HG02943 (cell line): ENCODE results near the gene GADD45G.

Experiments used
- ATAC-seq: cut with Tn5 transposase; IDR thresholded peaks from one replicate; pipeline ENCODE4 v1.9.1; 2021; ENCODE audit warnings: mild to moderate bottlenecking, low read depth, moderate library complexity; ENCODE audit not compliant: unreplicated experiment

The GADD45G gene

DNA sequence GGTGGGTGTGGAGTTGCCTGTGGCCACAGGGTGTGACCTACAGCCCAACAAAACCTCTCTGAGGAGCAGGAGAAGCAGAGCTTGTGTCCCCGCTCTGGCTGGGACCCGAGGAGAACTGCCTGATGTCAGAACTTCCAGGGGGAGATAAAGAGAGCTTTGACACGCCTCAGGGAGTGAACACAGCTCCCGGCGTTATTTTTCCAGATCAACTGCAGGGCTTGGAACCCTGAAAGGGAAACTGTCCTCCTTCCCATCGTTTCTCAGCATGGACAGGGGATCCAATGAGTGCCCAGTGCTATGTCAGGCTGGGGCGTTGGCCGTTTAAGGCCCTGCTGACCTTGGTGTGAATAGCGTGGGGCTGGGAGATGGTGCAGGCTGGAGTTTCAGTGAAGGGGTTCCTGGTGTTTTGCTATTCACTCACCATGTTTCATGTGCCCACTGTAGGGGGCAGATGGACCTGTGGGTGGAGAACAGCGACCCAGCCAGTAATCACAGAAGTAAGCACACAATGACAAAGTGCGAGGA, 22.0 kb downstream of the GADD45G start:
- no peak for ATAC-seq

DNA sequence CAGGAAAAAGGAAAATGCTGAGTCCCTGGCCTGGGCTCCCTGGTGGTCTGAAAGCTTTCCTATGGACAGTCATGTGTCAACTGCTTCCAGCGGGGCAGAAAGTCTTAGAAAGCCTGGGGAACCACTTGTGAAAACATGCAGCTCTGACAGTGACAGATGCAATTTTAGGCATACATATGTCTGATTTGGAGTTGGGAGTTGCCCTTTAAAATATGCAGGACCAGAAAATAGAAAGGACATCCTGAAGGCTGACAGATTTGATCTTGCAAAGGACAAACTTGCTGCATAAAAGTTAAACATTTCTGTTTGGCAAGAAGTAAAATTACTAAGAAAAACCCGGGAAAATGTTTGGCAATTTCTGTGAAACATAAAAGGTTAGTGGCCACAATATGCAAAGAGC, 23.8 kb downstream of the GADD45G start:
- no peak for ATAC-seq

DNA sequence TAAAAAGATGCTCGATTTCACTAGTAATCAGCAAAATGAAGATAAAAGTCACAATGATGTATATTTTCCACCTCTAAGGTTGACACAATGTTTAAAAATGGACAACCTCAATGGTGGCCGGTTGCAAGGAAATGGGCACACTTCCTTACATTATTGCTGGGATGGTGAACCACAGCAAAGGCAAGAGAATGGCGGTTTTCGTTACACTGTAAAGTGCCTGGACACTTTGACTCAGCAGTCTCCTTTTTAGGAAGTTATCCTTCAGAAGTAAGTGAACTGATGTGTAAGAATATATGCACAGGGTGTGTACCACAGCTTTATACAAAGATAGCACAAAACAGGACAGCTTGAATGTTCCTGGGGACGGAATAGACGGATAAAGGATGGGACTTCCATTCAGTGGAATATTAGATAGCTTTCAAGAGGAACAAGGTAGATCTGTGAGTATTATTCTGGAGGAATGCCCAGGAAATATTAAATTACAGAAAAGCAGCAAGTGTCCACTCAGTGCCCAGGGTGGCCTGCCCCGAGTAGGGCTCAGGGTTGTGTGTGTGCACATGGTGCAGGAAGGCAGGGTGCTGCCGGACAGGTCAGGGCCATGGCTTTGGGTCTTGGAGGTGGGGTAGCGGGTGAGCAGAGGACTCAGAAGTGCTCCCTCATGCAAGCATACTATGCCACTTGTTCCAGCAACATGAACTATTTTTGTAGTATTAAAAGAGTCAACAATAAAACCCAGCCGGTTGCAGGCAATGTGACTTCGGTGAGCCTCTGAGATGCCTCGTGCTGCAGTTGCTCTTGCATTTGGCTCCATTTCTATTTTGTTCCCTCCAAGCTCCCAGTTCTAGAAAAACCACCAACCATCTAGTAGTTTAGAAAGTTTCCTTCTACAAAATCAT, 24.5 kb downstream of the GADD45G start:
- no peak for ATAC-seq

DNA sequence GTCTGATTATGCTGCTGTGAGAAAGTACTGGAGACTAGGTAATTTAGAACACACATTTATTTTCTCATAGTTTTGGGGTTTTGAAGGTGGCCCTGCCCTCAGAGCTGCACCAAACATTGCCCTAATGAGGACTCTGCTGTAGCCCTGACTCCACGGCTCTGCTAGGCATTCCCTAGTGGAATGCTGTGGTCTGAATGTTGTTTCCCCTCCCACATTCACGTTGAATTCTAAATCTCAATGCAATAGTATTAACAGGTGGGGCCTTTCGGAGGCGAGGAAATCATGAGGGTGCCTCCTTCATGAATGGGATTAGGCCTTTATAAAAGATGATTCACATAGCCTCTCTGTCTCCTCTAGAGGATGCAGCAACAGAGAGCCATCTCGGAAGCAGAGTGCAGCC, 25.7 kb downstream of the GADD45G start:
- no peak for ATAC-seq

DNA sequence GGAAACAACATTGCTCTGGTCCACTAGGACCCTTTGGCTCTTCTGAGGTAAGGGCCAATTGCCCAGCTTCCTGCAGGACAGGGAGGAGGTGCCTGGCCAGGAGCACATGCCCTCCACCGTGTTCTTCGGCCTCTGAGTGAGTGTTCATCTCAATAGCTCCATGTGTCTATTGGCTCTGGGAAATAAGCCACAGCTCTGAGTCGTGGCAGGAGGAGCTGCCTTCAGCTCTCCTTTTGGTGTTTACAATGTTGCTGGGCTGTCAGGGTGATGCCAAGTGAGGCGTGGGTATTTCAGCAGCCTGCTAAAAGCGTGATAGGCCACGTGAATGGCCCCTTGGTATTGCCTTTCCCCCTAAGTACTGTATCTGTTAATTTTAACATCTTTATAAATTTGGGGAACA, 26.6 kb downstream of the GADD45G start:
- no peak for ATAC-seq

DNA sequence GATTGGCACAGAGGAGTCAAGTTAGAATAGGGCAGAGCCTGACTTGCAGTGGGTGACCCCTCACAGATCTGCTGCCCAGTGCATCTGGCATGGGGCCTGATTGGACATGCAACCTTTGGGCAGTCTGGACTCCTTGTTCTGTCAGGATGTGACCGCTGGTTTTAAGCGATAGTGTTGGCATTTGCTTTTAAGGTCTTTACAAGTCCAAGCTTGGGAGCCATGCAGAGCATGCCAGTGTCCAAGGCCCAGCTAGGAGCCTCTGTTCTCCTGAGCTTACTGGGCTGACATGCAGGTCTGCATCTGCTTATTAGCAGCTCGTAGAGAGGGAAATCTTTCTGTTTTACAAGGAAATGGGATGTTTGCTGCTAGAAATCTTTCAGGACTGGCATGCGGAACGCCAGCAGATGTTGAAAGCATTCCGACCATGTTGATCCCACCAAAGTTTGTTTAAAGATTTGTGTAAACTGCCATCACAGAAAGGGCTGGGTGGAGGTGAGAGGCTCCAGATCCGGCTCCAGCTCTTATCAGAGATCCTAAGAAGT, 27.5 kb downstream of the GADD45G start:
- ATAC-seq, result no peak

DNA sequence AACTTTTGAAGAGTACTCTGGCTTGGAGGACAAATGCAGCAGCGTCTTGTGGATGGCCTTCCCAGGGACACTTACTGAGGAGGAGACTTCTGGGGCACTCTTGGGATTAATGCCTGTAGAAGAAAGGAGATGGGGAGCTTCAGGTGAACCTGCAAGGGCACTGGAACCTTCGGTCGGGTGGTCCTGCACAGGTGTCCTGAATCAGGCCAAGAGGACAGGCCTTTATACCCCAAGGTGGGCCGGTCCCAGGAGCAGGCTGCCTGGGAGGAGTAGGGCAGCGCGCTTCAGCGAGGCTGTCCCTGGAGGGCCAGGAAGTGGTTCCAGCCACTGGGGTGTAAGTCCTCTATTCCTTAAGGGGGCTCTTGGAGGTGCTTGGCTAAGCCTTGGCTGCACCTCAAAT, 27.9 kb downstream of the GADD45G start:
- ATAC-seq, result no peak

DNA sequence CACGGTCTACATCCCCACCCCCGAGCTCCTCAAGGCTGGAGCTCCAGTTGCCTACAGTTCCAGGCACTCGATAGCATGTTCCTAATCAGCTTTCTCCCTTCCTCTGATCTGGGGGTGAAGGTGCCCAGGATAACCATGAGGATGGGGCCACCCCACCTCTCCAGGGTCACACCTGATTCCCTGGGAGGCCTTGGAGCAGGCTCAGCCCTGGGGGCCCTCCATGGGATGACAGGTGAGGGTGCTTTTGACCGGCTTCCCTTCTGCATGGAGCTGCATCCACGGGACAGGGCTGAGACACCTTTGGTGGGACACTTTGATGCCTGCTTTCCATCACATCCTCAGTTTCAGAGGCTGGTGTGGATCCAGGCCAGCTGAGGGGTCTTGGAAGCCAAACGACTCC, 28.6 kb downstream of the GADD45G start:
- ATAC-seq, result no peak

DNA sequence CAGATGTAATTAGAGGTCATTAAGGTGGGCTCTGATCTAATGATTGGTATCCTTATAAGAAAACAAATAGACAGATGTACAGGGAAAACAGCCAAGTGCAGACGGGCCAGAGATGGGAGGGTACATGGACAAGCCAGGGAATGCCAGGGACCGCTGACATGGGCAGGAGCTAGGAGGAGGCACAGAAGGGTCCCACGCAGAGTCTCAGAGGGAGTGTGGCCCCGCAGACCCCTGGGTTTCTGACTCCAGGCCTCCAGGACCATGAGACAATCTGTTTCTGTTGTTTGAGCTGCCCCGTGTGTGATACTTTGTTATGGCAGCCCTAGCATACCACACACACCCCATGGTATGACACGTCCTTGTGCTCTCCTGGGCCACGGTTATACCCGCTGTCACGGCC, 29.1 kb downstream of the GADD45G start:
- ATAC-seq, result no peak

GRCh38 chr9:89634995-89635742, 30.4 kb downstream of the GADD45G start:
- ATAC-seq, result no peak

DNA sequence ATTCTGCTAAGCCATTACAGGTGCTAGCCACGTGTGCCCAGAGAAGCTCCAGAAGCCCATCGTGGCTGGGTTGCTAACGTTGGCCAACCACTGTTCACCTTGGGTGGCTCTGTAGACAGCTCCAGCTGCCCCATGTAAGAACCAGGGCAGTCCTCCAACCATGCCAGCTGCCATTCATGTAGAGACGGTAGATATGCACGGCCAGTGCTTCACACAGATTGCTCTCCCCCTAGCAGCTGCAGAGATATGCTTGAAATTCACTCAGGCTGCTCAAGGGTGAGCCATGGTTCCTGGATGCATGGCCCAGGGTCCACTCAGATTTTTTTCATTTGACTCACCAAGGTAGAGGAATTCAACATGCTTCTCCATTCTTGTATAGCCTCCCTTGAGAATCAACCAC, 31.0 kb downstream of the GADD45G start:
- no peak for ATAC-seq

- ATAC-seq, result no peak
Observed at GRCh38 chr9:89637787-89638186, 33.0 kb downstream of the GADD45G start.

DNA sequence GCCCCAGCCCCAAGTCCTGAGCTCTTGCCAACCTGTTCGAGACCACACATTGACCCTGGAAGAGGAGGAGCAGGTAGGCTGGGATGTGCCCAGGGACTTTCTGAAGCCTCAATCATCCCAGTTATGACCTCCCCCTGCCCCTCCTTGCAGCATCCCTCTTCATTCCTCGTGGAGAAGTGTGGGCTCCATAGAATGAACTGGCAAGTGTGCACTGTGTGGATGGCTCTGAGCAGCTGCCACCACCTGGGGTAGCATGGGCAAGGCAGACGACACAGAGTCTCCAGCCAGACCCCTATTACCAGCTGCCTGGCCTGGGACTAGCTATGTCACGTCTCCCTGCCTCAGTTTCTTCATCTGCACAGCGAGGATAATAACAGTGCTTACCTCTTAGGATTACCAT, 33.5 kb downstream of the GADD45G start:
- ATAC-seq, result no peak

GRCh38 chr9:89638893-89639292, 34.1 kb downstream of the GADD45G start:
- ATAC-seq, result no peak

DNA sequence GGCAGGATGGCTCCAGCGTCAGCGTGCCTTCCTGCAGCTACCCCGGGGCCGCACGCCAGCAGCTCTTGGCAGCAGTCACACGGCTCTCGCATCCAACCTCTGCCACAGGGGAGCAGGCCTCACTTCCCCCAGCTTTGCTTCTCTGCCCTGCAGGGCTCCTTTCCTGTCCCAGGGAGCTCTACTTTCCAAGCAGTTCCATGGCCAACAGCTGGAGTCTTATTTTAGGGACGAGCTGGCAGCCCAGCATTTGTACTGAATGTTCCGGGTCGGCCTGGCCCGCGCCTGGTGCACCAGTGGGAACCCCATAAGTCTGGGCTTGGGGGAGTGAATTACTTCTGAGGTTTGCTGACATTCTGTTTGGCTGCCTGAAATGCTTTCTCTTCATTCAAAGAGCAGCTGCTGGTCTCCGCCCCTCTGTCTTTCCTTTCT, 34.6 kb downstream of the GADD45G start:
- ATAC-seq, result no peak

- no peak for ATAC-seq
Observed at GRCh38 chr9:89639961-89640360, 35.1 kb downstream of the GADD45G start.

DNA sequence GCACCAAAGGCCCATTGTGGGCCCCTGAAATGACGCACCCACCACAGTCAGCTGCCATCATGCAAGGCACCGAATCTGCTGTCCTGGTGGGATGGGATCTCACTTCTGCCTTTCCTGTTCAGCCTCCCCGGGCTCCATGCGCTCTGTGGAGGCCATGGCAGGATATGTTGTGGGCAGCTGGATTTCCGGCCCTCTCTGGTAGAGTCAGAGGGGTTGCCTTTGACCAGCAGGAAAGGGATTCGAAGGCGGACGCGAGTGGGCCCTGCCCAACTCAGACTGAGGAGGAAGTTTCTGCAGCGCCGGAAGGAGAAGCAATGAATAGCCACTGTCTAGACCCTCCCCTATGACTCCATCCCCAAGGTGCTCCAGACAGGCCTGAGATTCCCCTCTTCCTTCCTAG, 35.5 kb downstream of the GADD45G start:
- no peak for ATAC-seq

- ATAC-seq, result no peak
Observed at GRCh38 chr9:89640801-89641200, 36.0 kb downstream of the GADD45G start.

DNA sequence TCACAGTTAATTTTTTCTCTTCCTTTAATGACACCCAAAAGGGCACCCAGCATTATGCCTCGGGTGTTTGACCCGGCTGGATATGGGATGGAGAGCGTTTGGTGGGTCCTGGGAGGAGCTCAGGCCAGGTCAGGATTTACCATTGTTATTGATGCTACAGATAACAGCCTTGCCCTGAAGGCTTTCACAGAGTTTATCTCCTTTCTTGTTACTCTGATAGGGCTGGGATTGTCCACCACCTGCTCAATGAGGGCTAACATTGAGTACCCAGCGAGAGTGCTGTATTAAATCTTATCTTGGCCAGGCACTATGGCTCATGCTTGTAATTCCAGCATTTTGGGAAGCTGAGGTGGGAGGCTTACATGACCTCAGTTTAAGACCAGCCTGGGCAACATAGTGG, 37.2 kb downstream of the GADD45G start:
- ATAC-seq, result no peak

DNA sequence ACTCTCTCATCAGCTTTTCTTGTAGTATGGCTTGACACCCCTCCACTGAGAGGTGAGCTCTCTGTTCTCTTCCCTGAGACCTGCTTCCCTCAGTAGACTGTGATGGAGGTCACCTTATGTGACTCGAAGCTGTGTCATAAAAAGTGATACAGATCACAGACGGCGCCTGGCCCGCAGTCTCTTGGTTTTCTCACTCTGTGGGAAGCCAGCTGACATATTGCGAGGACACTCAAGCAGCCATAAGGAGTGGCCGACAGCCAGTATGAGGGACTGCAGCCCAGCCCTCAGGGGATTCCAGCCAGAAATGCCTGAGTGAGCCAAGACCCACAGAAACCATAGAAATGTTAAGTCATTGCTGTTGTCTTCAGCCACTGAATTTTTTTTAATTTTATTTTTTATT, 38.0 kb downstream of the GADD45G start:
- no peak for ATAC-seq

DNA sequence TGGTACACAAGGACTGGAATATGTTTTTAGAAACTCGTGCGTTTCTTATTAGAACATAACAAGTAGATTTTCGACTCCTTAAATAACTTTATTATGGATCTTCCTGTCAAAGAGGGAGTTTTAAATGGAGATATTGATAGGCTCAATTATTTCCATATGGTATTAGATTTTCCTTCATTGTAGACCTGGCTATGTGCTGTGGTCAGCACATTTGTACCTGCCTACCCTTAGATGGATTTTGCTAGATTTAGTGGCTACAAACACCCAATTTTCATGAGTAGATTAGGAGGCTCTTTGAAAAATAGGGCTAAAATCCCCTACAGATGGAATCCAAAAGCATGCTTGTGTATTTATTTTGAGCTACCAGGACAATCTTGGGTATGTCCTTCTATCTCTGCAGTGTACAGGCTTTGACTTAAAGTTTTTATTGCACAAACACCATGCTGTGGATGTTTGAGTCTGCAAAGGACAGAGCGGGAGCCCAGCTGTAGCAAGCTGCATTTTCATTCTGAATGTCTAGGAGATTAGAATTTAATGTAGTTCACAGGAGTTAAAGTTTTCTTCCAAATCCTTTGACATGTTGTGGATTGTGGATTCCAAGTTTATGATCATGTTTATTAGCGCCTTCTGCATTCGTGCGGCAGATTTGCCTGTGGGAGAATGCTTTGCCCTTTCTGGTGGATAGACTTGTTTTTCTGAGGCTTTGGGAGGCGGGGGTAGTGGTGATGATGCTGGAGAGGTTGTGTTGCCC, 41.6 kb downstream of the GADD45G start:
- ATAC-seq, result no peak
